HepG2 (cell line): Measurements from ENCODE around the gene IKZF3. TPM values are rescaled to one million over a fixed set of nuclear protein-coding genes. Genes with fewer than 3 reads are reported as not detected.

ENCODE experiments used
- BCL6 ChIP-seq: IDR thresholded peaks from 2 replicates; pipeline ENCODE4 v1.6.1; 2016; ENCODE audit warnings: missing genetic modification reagents, missing compliant biosample characterization
- FIP1L1 ChIP-seq: fragments of 200-400 bp; formaldehyde crosslinking; IDR thresholded peaks from 2 replicates; pipeline ENCODE4 v1.6.1; 2018; ENCODE audit warnings: low read depth, mild to moderate bottlenecking, low read length, moderate library complexity, borderline replicate concordance; ENCODE audit not compliant: insufficient read depth
- HMG20A ChIP-seq: IDR thresholded peaks from 2 replicates; pipeline ENCODE4 v1.6.1; 2016; ENCODE audit warnings: borderline replicate concordance
- HMG20B ChIP-seq: conservative IDR thresholded peaks from 2 replicates; pipeline ENCODE4 v1.6.1; 2016; ENCODE audit warnings: missing genetic modification reagents, missing compliant biosample characterization
- HMGA1 ChIP-seq: sonication (generic); formaldehyde crosslinking; conservative IDR thresholded peaks from 2 replicates; pipeline ENCODE4 v1.4.0; 2020; ENCODE audit warnings: missing genetic modification reagents
- HOXA5 ChIP-seq: sonication (generic); formaldehyde crosslinking; IDR thresholded peaks from 2 replicates; pipeline ENCODE4 v1.4.0; 2020; ENCODE audit warnings: missing genetic modification reagents
- KDM5A ChIP-seq: fragments of 200-600 bp; sonication (generic); IDR thresholded peaks from 2 replicates; pipeline ENCODE4 v1.7.0; 2018; ENCODE audit warnings: antibody characterized with exemption, mild to moderate bottlenecking, low read length, borderline replicate concordance
- PAX8 ChIP-seq: sonication (generic); formaldehyde crosslinking; IDR thresholded peaks from 2 replicates; pipeline ENCODE4 v1.8.0; 2022; ENCODE audit warnings: mild to moderate bottlenecking, missing genetic modification reagents, borderline replicate concordance
- POLR2AphosphoS5 ChIP-seq: IDR thresholded peaks from 2 replicates; pipeline ENCODE4 v1.6.1; 2012; ENCODE audit warnings: low read depth, low read length
- RBFOX2 ChIP-seq: fragments of 200-400 bp; formaldehyde crosslinking; IDR thresholded peaks from 2 replicates; pipeline ENCODE4 v1.6.1; 2017; ENCODE audit warnings: low read depth, mild to moderate bottlenecking, low read length
- TBL1XR1 ChIP-seq: fragments of 150-350 bp; IDR thresholded peaks from 2 replicates; pipeline ENCODE4 v1.6.1; 2014; ENCODE audit warnings: borderline replicate concordance, low read length; ENCODE audit not compliant: partially characterized antibody
- ZFP1 ChIP-seq: IDR thresholded peaks from 2 replicates; pipeline ENCODE4 v1.6.1; 2016
- ZNF10 ChIP-seq: sonication (generic); formaldehyde crosslinking; IDR thresholded peaks from 2 replicates; pipeline ENCODE4 v1.4.0; 2020; ENCODE audit warnings: mild to moderate bottlenecking, low read depth, missing genetic modification reagents, borderline replicate concordance
- ZNF430 ChIP-seq: sonication (generic); formaldehyde crosslinking; IDR thresholded peaks from 2 replicates; pipeline ENCODE4 v1.9.0; 2021; ENCODE audit warnings: mild to moderate bottlenecking, missing genetic modification reagents
- ZNF558 ChIP-seq: sonication (generic); formaldehyde crosslinking; IDR thresholded peaks from 2 replicates; pipeline ENCODE4 v1.9.0; 2022; ENCODE audit warnings: mild to moderate bottlenecking, missing genetic modification reagents, borderline replicate concordance
- ZNF574 ChIP-seq: sonication (generic); formaldehyde crosslinking; IDR thresholded peaks from 2 replicates; pipeline ENCODE4 v1.4.0; 2020; ENCODE audit warnings: missing genetic modification reagents
- ZNF616 ChIP-seq: sonication (generic); formaldehyde crosslinking; IDR thresholded peaks from 2 replicates; pipeline ENCODE4 v1.5.0; 2020; ENCODE audit warnings: low read depth, mild to moderate bottlenecking, missing genetic modification reagents
- polyA plus RNA-seq, 8 experiments: library from polyadenylated mRNA; depleted of rRNA in 3 of 8; stranded (reverse) in 7 of 8; unstranded in 1 of 8; fragments of >200 nt; fragmentation: Illumina TruSeq in 4 of 8; extraction: Trizol in 4 of 8; gene quantifications; 2 replicates each; pipeline versions ENCODE4 v1.2.1 to v1.2.3, GENCODE V29; 2011 to 2016; ENCODE audit warnings: low read depth in 4 of 8, missing spikeins in 1 of 8, mixed read lengths in 1 of 8; ENCODE audit not compliant: insufficient read depth in 1 of 8
- total RNA-seq, 5 experiments: library from RNA; depleted of rRNA; stranded (reverse); fragments of >200 nt; fragmentation: Illumina TruSeq; extraction: Trizol; gene quantifications; 2 replicates each; pipeline ENCODE4 v1.2.3, GENCODE V29; 2016; ENCODE audit warnings: low read depth in 1 of 5

IKZF3 gene
- total and polyA plus RNA-seq, 2 of the 13 experiments (the other 11 are each of a cell fraction or from before 2014, with no cell fraction given): not detected

DNA sequence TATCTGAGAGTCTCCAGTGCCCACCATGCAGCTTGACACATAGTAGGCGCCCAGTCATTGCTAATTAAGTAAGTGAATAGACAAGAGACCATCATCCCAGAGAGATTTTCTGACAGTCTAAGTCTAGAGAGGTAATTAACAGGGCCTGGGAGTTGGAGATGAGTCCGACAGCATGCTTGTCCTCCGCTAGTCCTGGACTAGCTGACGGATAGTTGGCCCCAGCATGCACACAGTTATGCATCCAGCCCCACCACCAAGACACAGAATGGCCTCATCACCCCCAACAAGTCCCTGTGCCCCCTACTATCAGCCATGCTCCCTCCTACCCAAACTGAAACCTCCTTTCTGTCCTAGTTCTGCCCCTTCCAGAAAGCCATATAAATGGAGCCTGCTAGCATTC lies 116.4 kb downstream of the IKZF3 start (continued):
- TF ChIP-seq BCL6 (CRISPR knock-in tag) (no peak), ZNF10 (CRISPR knock-in tag) (no peak), RBFOX2 (peak; percentile 23; the same call in 1 of the 2 replicates), POLR2AphosphoS5 (peak; percentile 50; the same call in 1 of the 2 replicates), HOXA5 (CRISPR knock-in tag) (no peak), HMG20A (CRISPR knock-in tag) (no peak), ZNF574 (CRISPR knock-in tag) (no peak), ZFP1 (CRISPR knock-in tag) (no peak), ZNF616 (CRISPR knock-in tag) (no peak), FIP1L1 (no peak), KDM5A (no peak), PAX8 (CRISPR knock-in tag) (no peak), ZNF430 (CRISPR knock-in tag) (no peak), HMGA1 (no peak), HMG20B (no peak), TBL1XR1 (no peak), ZNF558 (CRISPR knock-in tag) (no peak)
